ENCODE data around the gene PMVK. TPM values are rescaled to one million over a fixed set of nuclear protein-coding genes. Genes with fewer than 3 reads are reported as not detected.
"Not testable (repeated sequence)": the region's sequence is repeated elsewhere in the genome, so short reads cannot be mapped to it uniquely, and the experiment has no call there.

The PMVK gene
- 2.1 TPM for total RNA-seq

DNA sequence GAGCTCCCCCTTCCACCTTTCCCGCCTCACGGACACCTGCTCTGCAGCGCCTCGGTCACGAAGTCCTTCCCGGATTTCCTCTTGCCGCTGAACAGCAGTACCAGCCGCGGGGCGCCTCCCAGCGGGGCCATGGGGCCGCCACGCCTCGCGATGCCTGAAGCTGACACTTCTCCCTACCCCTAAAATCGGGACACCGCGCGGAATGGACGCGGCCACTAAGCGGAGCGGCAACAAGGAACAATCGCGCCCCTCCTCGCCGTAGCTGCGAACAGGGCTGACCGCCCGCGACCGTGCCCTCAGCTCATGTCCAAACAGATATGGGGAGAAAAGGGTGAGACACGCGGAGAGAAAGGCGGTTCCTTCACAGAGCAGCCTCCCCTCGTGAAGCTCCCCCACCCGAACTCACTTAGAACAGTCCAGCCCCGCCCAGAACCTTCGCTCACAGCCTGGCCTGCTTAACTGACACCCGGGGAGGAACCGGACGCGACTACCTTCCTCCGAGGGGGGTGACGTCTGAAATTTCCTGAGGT, at the start of gene PMVK:
Gene PMVK (minus strand): TSS at position 165 of the 530 bp plus-strand sequence. CDS start 34 bp downstream, at position 131.
- peaks cover 43% of the 10 kb centered on the region for H3K4me1 ChIP-seq (ENCODE audit: insufficient read depth, low read length)
- peak within 1 kb of the TSS; percentile 92 for H3K4me3 ChIP-seq (ENCODE audit: low read length)
- no peaks in the 10 kb centered on the region for H3K27me3 ChIP-seq (ENCODE audit: insufficient read depth, low read length)
- H3K9me3 ChIP-seq (ENCODE audit: low read depth, low read length): no peaks in the 10 kb centered on the region

DNA sequence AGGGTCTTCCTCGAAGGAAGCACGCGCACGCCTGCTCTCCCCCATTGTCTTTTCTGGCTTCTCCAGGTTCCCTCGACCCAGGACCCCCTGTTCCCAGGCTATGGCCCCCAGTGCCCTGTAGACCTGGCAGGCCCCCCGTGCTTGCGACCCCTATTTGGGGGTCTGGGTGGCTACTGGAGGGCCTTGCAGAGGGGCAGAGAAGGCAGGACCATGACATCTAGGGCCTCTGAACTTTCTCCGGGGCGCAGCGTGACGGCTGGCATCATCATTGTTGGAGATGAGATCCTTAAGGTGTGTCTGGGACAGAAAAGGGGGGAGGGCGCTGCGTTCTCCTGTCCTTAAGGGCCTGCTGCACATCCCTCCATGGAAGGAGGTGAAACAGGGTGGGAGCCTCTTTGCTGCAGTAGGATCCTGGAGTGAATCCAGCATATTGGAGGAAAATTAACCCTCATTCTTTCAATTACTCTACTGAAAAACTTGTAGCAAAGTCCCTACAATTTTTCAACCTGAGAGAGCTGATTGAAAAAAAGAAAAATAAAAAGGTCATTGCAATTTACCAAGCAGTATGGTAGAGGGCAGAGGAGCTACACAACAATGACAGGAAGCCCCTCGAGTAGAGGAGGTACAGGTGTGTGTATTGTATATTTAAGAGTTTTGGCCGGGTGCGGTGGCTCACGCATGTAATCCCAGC, 47.4 kb upstream of the PMVK start:
- peaks cover 29% of the 10 kb centered on the region for H3K4me1 ChIP-seq (ENCODE audit: insufficient read depth, low read length)
- H3K9me3 ChIP-seq (ENCODE audit: low read depth, low read length): no peaks in the 10 kb centered on the region
- H3K27me3 ChIP-seq (ENCODE audit: insufficient read depth, low read length): no peaks in the 10 kb centered on the region
- H3K4me3 ChIP-seq (ENCODE audit: low read length): peak overlapping the region; percentile 60

DNA sequence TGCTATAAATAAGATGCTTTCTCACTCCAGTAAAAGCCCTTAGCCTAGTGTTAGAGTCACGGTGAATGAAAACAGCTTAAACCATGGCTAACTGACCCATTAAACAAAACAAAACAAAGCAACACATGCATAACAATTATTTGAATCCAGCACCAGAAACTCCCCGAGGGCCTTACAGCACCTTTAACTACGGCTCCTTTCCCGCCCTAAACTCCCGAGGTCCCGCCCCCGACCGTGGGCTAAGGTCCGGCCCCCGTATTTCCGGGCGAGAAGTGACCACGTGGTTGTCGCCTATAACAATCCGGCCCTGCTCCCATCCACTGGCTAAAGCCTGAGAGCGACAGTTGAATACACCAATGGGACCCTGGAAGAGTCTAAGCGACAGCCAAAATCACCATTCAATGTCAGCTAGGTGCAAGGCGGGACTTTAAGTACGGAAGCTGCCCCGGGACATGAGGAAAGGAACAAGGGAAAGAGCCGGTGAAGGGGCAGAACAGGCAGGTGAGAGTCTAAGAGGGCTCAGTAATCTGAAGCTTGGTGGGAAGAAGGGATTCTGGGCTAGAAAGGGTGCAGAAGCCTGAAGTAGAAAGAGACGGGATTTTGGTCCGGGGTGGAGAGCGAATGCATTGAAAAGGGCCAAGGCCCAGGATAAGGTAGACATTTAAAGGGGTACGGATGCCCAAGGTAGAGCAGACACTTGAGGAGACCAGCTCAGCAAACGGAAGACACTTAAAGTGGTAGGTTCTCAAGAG, 46.6 kb upstream of the PMVK start, which contains the start of gene FLAD1:
Gene FLAD1 (plus strand): TSS at position 448 of the 752 bp plus-strand sequence. CDS start 351 bp downstream, outside the sequence.
- Histone ChIP-seq H3K9me3 (ENCODE audit: low read depth, low read length) (no peaks in the 10 kb centered on the region), H3K27me3 (ENCODE audit: insufficient read depth, low read length) (no peaks in the 10 kb centered on the region), H3K4me3 (ENCODE audit: low read length) (peak within 1 kb of the TSS; percentile 60), H3K4me1 (ENCODE audit: insufficient read depth, low read length) (peaks cover 29% of the 10 kb centered on the region)

DNA sequence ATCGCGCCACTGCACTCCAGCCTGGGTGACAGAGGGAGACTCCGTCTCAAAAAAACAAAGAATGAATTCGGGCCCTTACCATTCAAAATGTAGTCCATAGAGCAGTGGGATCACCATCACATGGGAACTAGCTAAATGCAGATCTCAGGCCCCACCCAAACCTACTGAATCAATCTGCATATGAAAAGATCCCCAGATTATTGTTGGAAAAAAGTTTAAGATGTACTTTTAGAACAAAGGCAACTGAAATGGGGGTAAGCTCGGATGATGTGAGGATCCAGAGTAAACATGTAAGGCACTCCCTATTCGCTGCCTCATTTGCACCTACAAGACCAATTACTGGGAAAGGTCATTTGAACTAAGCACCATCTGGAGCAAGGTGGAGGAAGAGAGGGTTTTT, 45.8 kb upstream of the PMVK start:
- Histone ChIP-seq H3K4me3 (ENCODE audit: low read length) (peak overlapping the region; percentile 60), H3K9me3 (ENCODE audit: low read depth, low read length) (no peaks in the 10 kb centered on the region), H3K4me1 (ENCODE audit: insufficient read depth, low read length) (peaks cover 25% of the 10 kb centered on the region), H3K27me3 (ENCODE audit: insufficient read depth, low read length) (no peaks in the 10 kb centered on the region)

DNA sequence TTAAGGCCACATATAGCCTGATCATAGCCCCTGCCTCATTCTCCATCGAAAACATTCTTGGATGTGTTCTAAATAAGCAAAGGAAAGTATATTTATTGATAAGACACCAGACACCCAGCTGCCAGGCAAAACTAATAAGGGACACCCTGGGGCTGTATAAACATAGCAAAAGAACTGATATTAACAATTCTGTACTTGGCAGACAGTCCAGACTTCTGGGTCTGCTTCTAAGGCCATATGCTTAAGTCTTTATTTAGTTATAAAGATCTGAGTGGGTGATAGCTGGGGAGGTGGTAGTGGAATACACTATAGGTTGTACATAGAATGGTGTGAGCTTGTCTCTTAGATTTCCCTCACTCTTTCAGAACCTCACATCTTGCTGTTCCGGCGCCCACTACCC, 41.8 kb upstream of the PMVK start:
- no peaks in the 10 kb centered on the region for H3K27me3 ChIP-seq (ENCODE audit: insufficient read depth, low read length)
- H3K4me1 ChIP-seq (ENCODE audit: insufficient read depth, low read length): peaks cover 25% of the 10 kb centered on the region
- H3K9me3 ChIP-seq (ENCODE audit: low read depth, low read length): no peaks in the 10 kb centered on the region
- H3K4me3 ChIP-seq (ENCODE audit: low read length): no peak overlapping the region

DNA sequence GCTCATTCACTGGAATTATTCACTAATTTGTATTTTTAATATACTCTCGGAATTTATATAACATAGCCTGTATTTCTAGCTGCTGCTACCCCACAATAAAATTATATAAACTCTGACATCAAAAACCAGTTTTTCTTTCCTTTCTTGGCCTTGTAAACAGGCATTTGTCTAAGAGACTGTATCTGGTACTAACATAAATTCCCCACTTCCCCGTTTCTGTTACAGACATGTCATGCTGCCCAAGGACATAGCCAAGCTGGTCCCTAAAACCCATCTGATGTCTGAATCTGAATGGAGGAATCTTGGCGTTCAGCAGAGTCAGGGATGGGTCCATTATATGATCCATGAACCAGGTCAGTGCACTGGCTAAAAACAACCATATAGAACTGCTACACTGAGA, 41.2 kb upstream of the PMVK start:
- H3K27me3 ChIP-seq (ENCODE audit: insufficient read depth, low read length); H3K4me3 ChIP-seq (ENCODE audit: low read length); H3K9me3 ChIP-seq (ENCODE audit: low read depth, low read length): not testable (repeated sequence)
- peaks cover 30% of the 10 kb centered on the region for H3K4me1 ChIP-seq (ENCODE audit: insufficient read depth, low read length)

DNA sequence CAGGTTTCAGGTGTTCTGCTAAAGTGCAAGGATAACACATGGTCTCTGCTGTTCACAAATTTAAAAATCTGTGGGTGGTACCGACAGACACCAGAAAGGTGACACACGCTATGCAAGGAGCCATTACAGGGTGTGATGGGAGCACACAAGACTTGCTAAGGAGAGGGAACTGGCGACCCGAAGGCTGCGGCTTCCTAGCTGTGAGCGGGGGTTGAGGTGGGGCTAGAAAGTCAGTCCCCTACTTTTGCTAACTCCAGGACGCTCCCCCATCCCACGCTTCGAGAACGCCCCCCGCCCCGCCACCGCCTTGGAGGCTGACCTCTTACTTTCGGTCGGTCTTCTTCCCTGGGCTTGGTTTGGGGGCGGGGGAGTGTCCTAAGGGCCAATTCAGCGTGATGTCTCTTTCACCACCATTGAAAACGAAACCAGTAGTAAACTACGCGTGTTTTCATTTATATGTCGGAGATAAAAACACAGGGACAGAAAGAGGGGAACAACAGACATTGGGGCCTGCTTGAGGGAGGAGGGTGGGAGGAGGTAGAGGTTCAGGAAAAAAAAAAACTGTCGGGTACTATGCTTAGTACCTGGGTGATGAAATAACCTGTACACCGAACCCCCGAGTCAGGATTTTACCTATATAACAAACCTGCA, 39.0 kb upstream of the PMVK start:
- H3K4me1 ChIP-seq (ENCODE audit: insufficient read depth, low read length): peaks cover 47% of the 10 kb centered on the region
- no peaks in the 10 kb centered on the region for H3K27me3 ChIP-seq (ENCODE audit: insufficient read depth, low read length)
- H3K4me3 ChIP-seq (ENCODE audit: low read length): peak overlapping the region; percentile 81
- H3K9me3 ChIP-seq (ENCODE audit: low read depth, low read length): no peaks in the 10 kb centered on the region

DNA sequence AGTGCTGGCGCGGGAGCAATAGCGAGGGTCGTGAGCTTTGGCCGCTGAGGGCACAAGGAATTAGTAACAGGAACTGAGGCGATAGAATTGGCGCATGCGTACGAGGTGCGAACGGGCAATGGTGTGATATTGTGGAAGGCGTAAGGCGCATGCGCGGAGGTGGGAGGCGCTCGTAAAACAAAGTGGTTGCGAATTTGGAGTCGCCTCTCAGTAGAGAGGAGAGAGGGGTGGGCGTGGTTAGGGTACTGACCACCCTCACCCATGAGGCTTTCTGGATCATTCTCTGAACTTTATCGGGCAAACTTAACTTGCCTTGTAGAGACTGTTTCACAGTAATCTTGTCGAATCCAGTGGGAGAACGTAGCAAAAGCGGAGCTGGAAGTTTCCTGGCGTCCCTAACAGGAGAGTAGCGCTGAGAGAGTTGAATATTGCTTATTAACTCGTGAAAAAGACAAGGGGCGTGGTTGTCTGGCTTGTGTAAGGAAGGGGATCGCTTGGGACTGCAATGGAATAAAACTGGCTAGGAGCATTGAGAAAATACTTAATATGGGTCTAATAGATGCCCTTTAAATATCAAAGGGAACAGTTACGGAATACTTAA, 38.4 kb upstream of the PMVK start:
- Histone ChIP-seq H3K4me1 (ENCODE audit: insufficient read depth, low read length) (peaks cover 53% of the 10 kb centered on the region), H3K27me3 (ENCODE audit: insufficient read depth, low read length) (no peaks in the 10 kb centered on the region), H3K4me3 (ENCODE audit: low read length) (peak overlapping the region; percentile 81), H3K9me3 (ENCODE audit: low read depth, low read length) (no peaks in the 10 kb centered on the region)

DNA sequence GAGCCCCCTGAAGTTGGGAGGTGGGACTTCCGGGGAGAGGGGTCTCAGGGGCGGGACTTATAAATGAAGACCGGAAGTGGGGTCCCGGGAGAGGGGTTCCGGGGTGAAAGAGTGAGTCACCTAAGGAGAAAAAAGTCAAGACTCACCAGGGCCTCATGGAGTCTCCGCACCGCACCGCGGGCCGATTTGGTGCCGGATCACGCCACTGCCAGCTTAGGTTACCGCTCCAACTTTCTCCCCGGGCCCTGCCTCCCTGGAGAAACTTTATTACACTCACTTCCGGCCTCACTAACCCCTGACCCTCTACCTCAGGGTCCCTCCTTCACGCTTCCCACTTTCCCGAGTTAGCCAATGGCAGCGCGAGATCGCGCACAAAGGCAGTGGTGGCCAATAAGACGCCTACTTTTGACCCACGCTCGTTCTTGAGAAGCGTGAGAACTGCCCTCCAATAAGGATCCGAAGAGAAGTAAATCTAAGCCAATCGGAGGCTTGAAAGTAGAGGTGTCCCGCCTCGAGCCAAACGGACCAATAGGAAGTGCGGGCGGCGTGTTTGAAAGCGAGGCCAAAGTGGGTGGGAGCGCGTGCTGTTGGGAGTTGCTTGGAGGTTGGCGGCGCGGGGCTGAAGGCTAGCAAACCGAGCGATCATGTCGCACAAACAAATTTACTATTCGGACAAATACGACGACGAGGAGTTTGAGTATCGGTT, 37.7 kb upstream of the PMVK start, which contains the start of gene CKS1B:
Gene CKS1B (plus strand): TSS at position 580 of the 706 bp plus-strand sequence. CDS start 65 bp downstream, at position 645.
- Histone ChIP-seq H3K4me1 (ENCODE audit: insufficient read depth, low read length) (peaks cover 55% of the 10 kb centered on the region), H3K4me3 (ENCODE audit: low read length) (peak within 1 kb of the TSS; percentile 81), H3K9me3 (ENCODE audit: low read depth, low read length) (no peaks in the 10 kb centered on the region), H3K27me3 (ENCODE audit: insufficient read depth, low read length) (no peaks in the 10 kb centered on the region)

DNA sequence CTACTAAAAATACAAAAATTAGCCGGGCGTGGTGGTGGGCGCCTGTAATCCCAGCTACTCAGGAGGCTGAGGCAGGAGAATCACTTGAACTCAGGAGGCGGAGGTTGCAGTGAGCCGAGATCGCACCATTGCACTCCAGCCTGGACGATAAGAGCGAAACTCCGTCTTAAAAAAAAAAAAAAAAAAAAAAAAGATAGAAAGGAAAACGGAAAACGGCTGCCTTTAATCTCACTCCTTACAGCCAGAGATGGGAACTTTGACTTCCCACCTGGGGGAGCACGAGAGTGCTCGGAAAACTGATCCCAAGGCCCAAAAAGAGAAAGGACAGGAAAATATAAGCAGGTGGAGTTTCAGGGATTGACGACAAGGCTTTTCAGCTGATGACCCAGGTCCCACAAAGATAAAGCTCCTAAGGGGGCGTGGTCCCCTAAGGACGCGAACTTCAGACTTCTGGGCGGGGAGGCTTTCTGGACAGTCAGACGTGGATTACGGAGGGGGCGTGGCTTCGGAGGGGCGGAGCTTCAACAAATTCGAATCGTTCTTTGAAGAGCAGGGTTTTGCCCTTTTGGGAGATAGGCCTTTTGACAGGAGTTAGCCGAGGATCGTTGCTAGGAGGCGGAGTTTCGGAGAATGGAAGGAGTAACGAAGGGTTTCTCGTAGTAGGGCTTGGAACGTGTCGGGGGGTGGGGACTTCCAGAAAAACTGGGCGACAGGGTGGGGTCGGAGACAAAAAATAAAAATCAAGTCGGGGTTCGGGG, 37.0 kb upstream of the PMVK start:
- Histone ChIP-seq H3K9me3 (ENCODE audit: low read depth, low read length) (no peaks in the 10 kb centered on the region), H3K4me3 (ENCODE audit: low read length) (peak overlapping the region; percentile 81), H3K4me1 (ENCODE audit: insufficient read depth, low read length) (peaks cover 55% of the 10 kb centered on the region)

DNA sequence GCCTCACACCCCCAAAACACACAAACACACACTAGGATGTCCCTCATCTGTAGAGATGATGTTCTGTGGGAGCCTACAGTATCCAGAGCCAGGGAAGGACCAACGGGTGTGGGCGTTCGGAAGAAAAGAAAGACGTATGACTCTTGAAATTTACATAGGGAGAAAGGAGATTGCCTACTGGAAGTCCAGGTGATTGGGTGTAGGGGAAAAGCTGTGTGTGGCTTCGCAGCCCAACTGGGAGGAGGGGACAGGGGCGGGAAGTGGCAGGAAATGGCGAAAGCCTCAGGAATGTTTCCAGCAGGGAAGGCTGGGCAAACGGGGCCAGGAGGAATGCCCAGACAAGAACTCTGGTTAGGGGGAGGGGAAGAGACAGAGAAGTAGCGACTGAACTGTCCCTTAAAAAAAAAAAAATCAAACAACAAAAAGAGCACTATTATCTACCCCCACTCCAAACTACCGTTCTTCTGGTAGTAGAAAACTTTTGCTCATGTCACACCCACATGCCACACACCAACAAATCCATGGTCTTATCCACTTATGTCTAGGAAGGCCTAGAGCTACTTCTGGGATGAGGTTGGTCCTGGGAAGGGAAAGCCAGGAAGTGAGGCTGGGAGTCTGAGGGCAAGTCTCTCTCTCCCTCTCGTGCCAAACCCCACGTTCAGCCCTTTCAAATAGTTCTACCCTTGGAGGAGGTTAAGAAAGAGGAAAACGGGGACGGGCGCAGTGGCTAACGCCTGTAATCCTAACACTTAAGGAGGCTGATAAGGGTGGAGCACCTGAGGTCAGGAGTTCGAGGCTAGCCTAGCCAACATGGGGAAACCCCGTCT, 36.2 kb upstream of the PMVK start:
- Histone ChIP-seq H3K4me1 (ENCODE audit: insufficient read depth, low read length) (peaks cover 55% of the 10 kb centered on the region), H3K4me3 (ENCODE audit: low read length) (no peak overlapping the region), H3K9me3 (ENCODE audit: low read depth, low read length) (no peaks in the 10 kb centered on the region), H3K27me3 (ENCODE audit: insufficient read depth, low read length) (no peaks in the 10 kb centered on the region)

More for the DNA sequence above, 37.0 kb upstream of the PMVK start:
- no peaks in the 10 kb centered on the region for H3K27me3 ChIP-seq (ENCODE audit: insufficient read depth, low read length)

DNA sequence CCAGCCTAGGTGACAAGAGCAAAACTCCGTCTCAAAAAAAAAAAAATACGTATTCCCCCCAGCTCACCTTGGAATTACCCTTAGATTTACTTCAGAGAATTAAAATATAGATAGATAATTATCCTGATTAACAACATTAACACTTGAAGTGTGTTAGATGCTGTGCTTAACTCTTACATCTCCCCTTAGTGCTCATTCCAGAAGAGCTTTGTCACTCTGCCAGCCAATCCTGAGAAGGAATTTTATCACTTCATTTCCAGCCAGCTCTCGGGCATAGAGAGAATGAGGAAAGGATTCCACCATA, 35.6 kb upstream of the PMVK start:
- Histone ChIP-seq H3K4me3 (ENCODE audit: low read length) (no peak overlapping the region), H3K27me3 (ENCODE audit: insufficient read depth, low read length) (no peaks in the 10 kb centered on the region), H3K4me1 (ENCODE audit: insufficient read depth, low read length) (peaks cover 54% of the 10 kb centered on the region), H3K9me3 (ENCODE audit: low read depth, low read length) (no peaks in the 10 kb centered on the region)

DNA sequence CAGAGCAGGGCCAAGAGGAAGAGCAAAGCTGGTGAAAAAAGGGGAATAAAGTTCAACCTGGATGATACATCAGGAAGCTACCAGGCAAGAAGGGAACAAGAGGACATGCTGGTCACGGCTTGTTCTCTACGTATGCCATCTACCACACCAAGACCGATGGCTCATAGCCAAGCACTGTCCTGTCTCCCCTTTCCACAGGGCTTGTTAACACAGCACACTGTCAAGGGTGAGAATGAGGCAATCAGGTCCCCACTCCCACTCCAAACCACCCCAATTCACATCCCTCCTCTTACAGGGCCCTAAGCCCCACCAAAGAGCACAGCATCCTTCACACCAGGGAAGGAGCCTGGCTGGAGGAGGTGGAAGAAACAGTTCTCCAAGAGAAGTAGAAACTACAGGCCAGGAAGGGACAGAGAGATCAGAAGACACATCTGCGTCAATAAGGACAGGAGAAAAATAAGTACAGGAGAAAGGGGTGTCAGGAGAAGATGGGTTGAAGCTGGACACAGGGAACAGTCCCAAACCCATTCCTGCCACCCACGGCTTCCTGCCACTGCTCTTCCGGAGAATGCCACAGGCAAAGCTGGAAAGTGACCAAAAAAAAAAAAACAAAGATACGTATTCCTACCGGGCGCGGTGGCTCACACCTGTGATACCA, 35.0 kb upstream of the PMVK start:
- Histone ChIP-seq H3K4me1 (ENCODE audit: insufficient read depth, low read length) (peaks cover 48% of the 10 kb centered on the region), H3K4me3 (ENCODE audit: low read length) (no peak overlapping the region), H3K9me3 (ENCODE audit: low read depth, low read length) (no peaks in the 10 kb centered on the region), H3K27me3 (ENCODE audit: insufficient read depth, low read length) (no peaks in the 10 kb centered on the region)

All from mononuclear cell (primary cell).